Smooth muscle cell (in vitro differentiated cells): ENCODE results near the gene GRIP1. TPM values are rescaled to one million over a fixed set of nuclear protein-coding genes. Genes with fewer than 3 reads are reported as not detected.

ENCODE experiments used
- DNase-seq: peaks from one replicate; lab custom pipeline; 2025; ENCODE audit not compliant: unreplicated experiment; lab: John Stamatoyannopoulos, UW
- H2AFZ ChIP-seq: fragments of 200-600 bp; sonication (generic); 2 replicates; pipeline ENCODE4 v1.6.0; 2016; ENCODE audit warnings: antibody characterized with exemption, low read depth, mild to moderate bottlenecking
- H3F3A ChIP-seq: fragments of 200-600 bp; sonication (generic); 2 replicates; pipeline ENCODE4 v1.6.0; 2017; ENCODE audit warnings: antibody characterized with exemption, low read depth
- H3K27ac ChIP-seq: fragments of 200-600 bp; sonication (generic); 2 replicates; pipeline ENCODE4 v1.5.1; 2016; ENCODE audit warnings: low read depth, mild to moderate bottlenecking
- H3K27me3 ChIP-seq: fragments of 200-600 bp; sonication (generic); 2 replicates; pipeline ENCODE4 v1.6.1; 2016; ENCODE audit warnings: low read depth, mild to moderate bottlenecking
- H3K36me3 ChIP-seq: fragments of 200-600 bp; sonication (generic); 2 replicates; pipeline ENCODE4 v1.5.1; 2016; ENCODE audit warnings: low read depth
- H3K4me1 ChIP-seq: fragments of 200-600 bp; sonication (generic); 2 replicates; pipeline ENCODE4 v1.5.1; 2016; ENCODE audit warnings: low read depth
- H3K4me2 ChIP-seq: fragments of 200-600 bp; sonication (generic); 2 replicates; pipeline ENCODE4 v1.6.0; 2016; ENCODE audit warnings: mild to moderate bottlenecking
- H3K4me3 ChIP-seq: fragments of 200-600 bp; sonication (generic); 2 replicates; pipeline ENCODE4 v1.5.1; 2016; ENCODE audit warnings: mild to moderate bottlenecking
- H3K79me2 ChIP-seq: fragments of 200-600 bp; sonication (generic); 2 replicates; pipeline ENCODE4 v1.6.0; 2016; ENCODE audit warnings: low read depth, mild to moderate bottlenecking
- H3K9ac ChIP-seq: fragments of 200-600 bp; sonication (generic); 2 replicates; pipeline ENCODE4 v1.6.0; 2016; ENCODE audit warnings: low read depth
- H3K9me3 ChIP-seq: fragments of 200-600 bp; sonication (generic); replicated peaks from 2 replicates; pipeline ENCODE4 v1.5.1; 2016; ENCODE audit warnings: low read depth
- H4K20me1 ChIP-seq: fragments of 200-600 bp; sonication (generic); 2 replicates; pipeline ENCODE4 v1.6.0; 2016; ENCODE audit warnings: low read depth
- CTCF ChIP-seq: fragments of 200-600 bp; sonication (generic); IDR thresholded peaks from 2 replicates; pipeline ENCODE4 v1.5.1; 2017; ENCODE audit warnings: borderline replicate concordance, mild to moderate bottlenecking, antibody characterized with exemption; ENCODE audit not compliant: insufficient read depth, poor library complexity, severe bottlenecking
- WGBS: methylation state at CpG from one replicate; pipeline ENCODE4 v1.1.7; 2016; ENCODE audit warnings: low lambda C conversion rate; 5-methylcytosine and 5-hydroxymethylcytosine counted together
- polyA plus RNA-seq: library from polyadenylated mRNA; unstranded; fragments of >200 nt; fragmentation: Nextera tagmentation; extraction: Ambion mirVana; gene quantifications from 2 replicates; pipeline ENCODE4 v1.2.1, GENCODE V29; 2016
- total RNA-seq: library from RNA; depleted of rRNA; stranded (reverse); fragments of >200 nt; gene quantifications from 2 replicates; pipeline ENCODE4 v1.2.3, GENCODE V29; 2014

GRIP1 gene
- total and polyA plus RNA-seq, 2 experiments from 2014 or later = 4.0 to 5.9 TPM

GRCh38 chr12:66716522-66716921, 37.6 kb upstream of the GRIP1 start:
- Histone ChIP-seq H3K27ac (no peak overlapping the region), H2AFZ (no peak overlapping the region), H3K79me2 (no peaks in the 10 kb centered on the region), H3F3A (no peaks in the 10 kb centered on the region), H3K27me3 (no peaks in the 10 kb centered on the region), H4K20me1 (no peaks in the 10 kb centered on the region), H3K4me3 (no peak overlapping the region), H3K9ac (no peak overlapping the region), H3K4me1 (no peaks in the 10 kb centered on the region), H3K9me3 (no peaks in the 10 kb centered on the region), H3K36me3 (no peaks in the 10 kb centered on the region), H3K4me2 (no peak overlapping the region)
- no peak for DNase-seq
- 56% methylated on average over 1 of the region's 1 CpG for WGBS
- no peak for TF ChIP-seq CTCF

- H3K27me3 ChIP-seq = no peaks in the 10 kb centered on the region
- no peak overlapping the region for H3K27ac ChIP-seq
- H3K9me3 ChIP-seq = no peaks in the 10 kb centered on the region
- no peaks in the 10 kb centered on the region for H4K20me1 ChIP-seq
- H3K79me2 ChIP-seq = no peaks in the 10 kb centered on the region
- no peak overlapping the region for H3K9ac ChIP-seq
- WGBS = 96% methylated on average over 2 of the region's 2 CpGs
- H3K4me1 ChIP-seq = no peaks in the 10 kb centered on the region
- H3K4me3 ChIP-seq = no peak overlapping the region
- no peak for TF ChIP-seq CTCF
- no peak overlapping the region for H2AFZ ChIP-seq
- no peak overlapping the region for H3K4me2 ChIP-seq
- DNase-seq = no peak
- no peaks in the 10 kb centered on the region for H3F3A ChIP-seq
- H3K36me3 ChIP-seq = no peaks in the 10 kb centered on the region
Measured at GRCh38 chr12:66714709-66715108, 35.8 kb upstream of the GRIP1 start.

GRCh38 chr12:66713984-66714383, 35.1 kb upstream of the GRIP1 start:
- H3K27ac ChIP-seq = no peak overlapping the region

More at GRCh38 chr12:66713984-66714383, 35.1 kb upstream of the GRIP1 start:
- H2AFZ ChIP-seq = no peak overlapping the region
- H3K4me1 ChIP-seq = no peaks in the 10 kb centered on the region
- no peaks in the 10 kb centered on the region for H3K27me3 ChIP-seq
- no peak overlapping the region for H3K4me3 ChIP-seq
- no peak overlapping the region for H3K4me2 ChIP-seq
- TF ChIP-seq CTCF = no peak
- H3K9me3 ChIP-seq = no peaks in the 10 kb centered on the region
- no peaks in the 10 kb centered on the region for H3K36me3 ChIP-seq
- no peak overlapping the region for H3K9ac ChIP-seq
- H3K79me2 ChIP-seq = no peaks in the 10 kb centered on the region
- H3F3A ChIP-seq = no peaks in the 10 kb centered on the region
- WGBS = 93% methylated on average over 3 of the region's 3 CpGs
- no peaks in the 10 kb centered on the region for H4K20me1 ChIP-seq
- DNase-seq = no peak
